Stimulated activated CD8-positive, alpha-beta memory T cell treated with anti-CD3 and anti-CD28 coated beads, Interleukin-7, amount 100 ng/mL, for 24 hours (primary cell): Measurements from ENCODE around the gene PACSIN2.

Experiments used
- DNase-seq: peaks from one replicate; pipeline ENCODE4 v3.0.0-alpha.2; 2020; ENCODE audit warnings: low read depth

Gene PACSIN2

DNA sequence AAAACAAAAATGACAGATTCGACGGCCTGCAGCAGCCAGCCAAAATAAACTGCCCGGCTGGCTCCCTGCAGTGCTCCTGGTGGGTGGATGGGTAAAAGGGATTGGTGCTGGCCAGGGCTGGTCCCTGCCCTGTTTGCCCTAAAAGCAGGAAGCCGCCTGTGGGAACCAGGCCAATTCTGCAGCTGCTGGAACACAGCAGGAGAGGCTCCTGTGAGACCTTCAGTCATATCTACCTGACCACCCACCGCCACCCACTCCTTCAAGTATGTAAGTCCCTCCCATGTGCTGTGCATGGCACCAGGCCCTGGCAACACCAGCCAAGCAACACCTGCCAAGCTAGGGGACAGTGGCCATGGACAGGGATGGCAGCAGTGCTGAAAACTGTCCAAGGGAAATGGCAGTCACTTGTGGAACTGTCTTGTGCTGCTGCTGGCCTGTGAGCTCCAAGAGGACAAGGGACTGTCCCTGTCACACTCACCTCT lies 109.2 kb downstream of the PACSIN2 start:
- DNase-seq, result no peak

DNA sequence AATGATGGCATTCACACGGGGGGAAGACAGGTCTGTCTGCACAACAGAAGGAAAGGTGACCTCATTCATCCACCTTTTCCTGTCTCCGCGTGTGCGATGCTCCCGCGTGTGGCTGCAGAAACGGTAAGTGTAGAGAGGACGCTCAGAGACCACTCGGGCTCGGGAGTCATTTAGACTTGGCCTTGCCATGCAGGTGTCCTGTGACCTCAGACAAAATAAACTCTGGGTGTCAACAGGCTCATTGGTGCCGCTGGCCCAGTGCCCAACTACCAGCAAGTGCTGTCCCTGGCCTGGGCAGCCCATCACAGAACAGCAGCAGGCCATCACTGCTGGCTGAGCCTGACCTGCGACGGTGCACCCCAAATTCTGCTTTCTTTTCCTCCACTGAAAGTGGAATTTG lies 109.7 kb downstream of the PACSIN2 start:
- no peak for DNase-seq

DNA sequence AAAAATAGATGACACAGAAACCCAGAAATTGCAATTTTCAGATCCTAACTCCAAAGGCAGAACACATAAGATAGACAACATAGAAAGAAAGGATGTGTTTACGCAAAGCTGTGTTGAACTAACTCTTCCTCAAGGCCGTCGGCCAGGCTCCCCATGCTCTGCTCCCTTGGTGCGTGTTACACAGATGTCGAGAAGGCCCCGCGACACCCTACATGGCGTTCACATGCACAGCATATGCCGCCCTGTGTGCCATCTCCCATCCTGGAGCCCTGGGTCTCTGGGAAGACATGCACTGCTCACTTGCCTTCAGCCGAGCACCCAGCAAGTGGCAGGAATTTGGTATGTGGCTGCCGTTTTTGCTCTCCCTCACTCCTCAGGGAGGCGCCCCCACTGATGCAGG lies 110.9 kb downstream of the PACSIN2 start:
- DNase-seq, result no peak

DNA sequence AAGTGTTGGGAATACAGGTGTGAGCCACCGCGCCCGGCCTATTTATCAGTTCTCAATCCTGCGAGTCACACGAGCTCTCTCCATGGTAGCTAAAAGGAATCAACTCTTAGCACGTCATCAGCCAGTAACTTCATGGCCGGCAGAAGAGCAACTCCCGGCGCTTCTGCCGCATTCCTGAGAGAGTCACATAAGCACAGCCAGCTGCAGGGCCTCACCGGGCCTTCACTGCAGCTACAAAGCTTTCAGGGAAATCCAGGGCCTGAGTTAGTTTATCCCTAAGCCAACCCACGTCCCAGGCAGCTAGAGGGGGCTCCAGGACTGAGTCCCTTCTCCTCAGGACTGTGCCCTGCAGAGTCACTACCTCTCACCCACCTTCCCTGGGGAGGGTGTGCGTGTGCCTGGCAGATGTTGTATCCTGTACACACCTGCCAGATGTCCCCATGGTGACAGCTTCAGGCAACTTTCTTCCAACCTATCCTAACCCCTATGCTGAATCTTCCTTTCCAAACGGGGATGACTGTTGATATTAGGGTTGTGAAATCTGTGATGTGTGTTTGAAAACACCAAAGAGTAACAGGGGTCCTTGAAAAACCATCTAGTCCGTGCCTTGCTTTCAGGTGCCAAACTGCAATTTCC lies 112.0 kb downstream of the PACSIN2 start:
- DNase-seq, result no peak

DNA sequence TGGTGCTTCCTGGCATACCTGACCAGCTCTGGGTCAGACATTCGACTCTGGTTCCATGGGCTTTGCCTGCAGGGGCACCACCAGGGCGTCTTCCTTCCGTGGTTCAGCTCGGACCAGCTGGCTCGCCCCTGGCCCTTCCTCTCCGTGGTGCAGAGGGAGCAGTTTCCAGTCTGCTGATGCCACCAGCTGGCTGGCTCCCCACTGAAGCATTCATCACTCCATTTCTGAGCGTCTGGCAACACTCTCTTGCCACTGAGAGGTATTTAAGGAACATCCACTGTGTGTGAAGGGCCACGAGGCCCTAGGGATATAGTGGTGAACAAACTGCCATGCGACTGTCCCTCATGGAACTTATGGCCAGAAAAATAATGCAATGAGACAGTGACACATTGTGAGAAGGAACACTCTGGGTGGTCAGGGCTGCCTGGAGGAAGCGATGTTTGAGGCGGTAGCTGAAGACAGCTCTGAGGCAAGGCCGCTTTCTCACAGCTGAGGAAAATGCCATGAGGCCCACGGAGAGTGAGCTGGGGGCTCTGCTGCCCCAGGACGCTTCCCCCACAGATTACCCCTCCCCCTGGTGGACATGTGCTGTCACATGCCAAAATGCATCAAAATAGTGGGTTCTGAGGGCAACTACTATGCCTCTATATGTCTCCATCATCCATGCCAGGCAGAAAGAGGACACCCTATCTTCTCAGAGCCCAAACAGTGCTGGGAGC lies 113.0 kb downstream of the PACSIN2 start:
- DNase-seq, result no peak

DNA sequence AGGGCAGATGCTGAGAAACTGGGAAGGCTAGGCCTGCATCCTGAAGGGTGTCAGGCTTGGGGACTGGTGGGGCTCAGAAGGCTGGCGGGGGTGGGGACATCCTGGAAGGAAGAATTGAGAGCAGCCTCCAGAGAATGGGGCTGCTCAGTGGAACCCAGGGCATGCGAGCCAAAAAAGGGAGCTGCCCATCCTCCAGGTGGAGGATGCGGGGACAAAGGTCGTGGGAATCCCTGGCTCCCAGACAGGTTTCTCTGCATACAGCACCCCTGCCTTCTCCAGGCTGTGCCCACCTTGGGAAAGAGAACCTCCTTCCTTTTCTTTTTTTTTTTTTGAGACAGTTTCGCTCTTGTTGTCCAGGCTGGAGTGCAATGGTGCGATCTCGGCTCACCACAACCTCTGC lies 117.0 kb downstream of the PACSIN2 start:
- no peak for DNase-seq

DNA sequence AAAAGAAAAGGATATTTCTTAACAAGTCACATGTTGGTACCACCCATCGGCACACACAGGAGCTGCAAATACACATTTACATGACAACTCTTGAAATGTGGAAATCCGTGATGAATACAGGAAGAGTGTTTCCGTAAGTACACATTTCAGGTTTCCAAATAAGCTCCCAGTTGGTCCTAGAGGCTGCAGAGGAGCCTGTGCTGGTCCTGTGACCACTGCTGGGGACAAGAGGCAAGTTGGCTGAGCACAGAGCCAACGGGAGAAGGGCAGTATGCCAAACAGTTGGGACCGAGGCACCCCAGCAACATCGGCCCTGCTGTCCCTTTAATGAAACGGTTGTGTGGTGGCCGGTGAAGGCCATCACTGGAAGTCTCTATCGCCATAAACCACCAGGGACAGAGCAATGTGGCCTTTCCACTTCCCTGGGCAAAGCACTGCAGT lies 119.4 kb downstream of the PACSIN2 start:
- DNase-seq, result no peak

DNA sequence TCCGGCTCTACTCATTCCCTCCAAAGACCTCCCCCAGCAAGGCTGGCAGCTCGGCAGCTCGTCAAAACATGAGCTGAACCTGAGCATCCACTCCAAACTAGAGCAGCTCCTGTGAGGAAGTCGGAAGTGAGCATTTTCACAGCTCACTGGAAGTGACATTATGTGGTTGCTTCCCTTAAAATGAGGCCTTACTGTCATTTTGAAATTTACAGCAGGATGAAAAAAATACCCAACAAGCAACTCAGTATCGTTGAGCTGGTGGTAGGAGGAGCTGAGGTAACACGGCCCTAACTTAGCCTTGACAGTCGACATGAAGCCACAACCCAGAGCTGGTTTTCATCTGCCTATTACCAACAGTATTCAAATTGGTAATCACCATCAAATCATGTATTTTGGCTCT lies 119.9 kb downstream of the PACSIN2 start:
- DNase-seq, result no peak

DNA sequence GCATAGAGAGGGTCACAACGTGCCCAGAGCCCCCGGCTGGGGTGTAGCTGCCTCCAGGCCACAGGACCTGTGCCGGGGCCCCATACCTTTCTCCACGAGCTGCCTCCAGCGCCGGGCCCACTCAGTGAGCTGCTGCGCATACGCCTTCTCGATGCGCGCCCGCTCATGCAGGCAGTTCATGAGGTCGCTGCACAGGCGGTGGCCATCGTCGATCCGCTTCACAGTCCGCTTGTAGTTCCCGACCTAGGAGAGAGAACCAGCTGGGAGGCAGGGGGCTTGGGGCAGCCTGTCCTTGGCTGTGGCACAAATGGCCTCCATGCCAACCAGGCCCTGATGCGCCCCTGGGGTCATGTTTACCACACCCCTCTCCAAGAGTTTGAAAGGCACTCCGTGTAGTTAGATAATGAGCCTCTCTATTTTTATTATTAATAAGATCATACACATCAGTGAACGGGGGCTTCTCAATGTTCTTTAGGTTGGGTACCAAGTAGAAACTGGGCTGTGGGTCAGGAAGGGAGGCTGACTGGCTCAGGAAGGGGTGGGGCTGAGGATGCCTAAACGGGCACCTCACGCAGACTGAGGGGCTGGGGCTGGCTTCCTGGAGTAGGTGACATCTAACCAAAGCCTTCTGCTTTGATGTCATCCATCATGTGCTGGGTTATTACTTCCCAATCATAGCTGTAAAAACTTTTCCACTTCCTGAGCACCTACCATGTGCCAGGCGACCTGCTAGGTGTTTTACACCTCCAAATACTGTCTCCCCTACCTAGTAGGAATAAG lies 121.4 kb downstream of the PACSIN2 start:
- DNase-seq, result no peak

DNA sequence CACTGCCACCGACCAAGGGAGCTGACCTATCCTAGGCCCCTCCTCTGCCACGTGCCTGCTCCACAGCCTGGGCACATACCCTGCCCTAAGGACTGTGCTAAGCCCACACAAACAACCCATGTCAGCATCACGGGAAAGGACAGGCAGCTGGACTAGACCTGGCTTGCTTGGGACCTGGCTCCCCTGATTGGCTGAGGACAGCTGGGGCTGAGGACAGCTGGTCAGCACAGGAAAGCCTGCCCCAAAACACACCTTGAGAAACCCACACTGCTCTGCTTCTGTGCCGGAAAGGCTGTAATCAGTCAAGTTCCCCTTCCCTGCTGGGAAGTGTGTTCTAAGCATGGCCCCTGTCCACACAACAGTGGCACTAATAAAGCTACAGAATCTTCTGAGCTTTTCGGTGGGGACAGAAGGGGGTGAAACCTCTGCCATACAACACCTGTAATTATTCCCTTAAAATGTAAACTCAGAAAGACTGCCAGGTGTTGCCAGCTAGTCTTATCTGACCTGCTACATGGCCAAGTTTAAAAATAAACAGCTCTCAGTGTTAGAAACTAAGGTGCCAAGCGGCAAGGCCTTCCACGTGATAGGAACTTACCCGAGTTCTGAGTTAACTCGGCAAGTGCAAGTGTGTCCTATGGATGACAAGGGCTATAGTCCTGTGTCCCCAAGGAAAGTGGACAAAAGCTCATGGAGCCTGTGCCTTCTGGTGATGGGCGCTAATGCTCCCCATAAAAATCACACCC lies 122.2 kb downstream of the PACSIN2 start:
- DNase-seq, result no peak

DNA sequence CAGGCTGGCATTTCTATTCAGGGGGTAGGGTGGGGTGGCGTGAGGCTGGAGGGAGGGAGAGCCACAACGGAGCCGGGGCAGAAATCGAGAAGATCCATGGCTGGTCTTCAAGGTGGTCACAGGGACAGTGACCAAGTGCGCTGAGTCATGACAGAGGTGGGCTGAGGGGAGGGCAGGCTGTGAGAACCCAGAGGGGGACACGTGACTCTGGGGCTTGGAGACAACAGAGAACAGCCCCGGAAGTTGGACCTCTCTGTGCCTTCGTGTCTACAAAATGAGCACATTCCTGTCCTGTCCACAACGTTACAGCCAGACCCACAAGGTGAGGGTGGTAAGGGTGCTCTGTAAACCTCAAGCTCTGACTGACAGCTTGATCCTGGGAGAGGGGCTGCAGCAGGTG lies 122.8 kb downstream of the PACSIN2 start:
- DNase-seq, result no peak

DNA sequence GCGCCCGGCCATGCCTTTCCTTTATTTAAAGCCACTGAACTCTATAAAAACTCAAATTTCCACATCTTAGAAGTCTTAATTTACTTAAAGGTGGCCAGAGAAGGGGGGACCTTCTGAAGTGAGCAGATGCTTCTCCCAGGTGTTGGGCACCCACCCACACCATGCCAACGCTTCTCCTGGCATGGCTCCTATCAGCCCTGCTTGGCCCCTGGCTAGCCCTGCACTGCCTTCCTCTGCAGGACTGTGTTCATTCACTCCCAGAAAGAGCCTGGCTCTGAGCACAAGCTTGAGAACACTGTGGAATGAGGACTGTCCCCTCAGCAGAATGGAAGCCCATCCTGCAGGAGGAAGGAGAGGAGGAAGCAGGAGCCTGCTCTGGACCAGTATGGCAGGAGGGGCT lies 123.3 kb downstream of the PACSIN2 start:
- DNase-seq, result no peak

DNA sequence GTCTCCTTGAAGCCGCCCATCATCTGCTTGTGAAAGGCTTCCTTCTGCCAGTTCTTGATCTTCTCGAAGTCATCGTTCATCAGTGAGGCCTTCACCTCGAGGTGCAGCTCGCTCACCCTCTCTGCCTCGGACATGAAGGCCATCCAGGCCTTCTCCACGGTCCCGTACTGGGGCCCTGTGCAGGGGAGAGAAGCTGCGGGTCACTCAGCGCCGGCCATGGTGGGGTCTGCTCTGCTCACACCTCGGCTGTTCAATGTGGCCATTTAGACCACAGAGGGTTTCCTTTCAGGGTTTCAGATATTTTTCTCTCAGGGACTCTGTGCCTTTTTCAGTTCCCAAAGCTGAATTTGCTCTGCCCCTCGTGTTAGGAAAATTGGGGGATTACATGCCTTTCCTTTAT lies 123.9 kb downstream of the PACSIN2 start:
- DNase-seq, result no peak

DNA sequence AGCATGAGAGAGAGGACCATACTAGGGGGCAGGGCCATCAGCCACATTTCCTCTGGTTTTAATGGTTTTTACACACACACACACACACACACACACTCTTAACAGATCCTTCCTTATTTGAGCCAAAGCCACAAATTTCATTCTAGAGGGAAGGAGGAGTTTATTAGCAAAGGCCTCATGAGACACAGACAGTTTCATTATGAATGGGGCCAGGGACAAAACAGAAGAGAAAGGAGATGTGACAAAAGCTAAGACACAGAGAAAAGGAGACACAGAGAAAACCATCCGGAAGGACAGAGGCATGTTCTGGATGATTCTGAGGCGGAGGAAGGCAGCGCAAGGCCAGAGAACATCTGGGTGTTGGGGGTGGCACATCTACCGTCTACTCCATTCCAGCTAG lies 125.6 kb downstream of the PACSIN2 start:
- no peak for DNase-seq

DNA sequence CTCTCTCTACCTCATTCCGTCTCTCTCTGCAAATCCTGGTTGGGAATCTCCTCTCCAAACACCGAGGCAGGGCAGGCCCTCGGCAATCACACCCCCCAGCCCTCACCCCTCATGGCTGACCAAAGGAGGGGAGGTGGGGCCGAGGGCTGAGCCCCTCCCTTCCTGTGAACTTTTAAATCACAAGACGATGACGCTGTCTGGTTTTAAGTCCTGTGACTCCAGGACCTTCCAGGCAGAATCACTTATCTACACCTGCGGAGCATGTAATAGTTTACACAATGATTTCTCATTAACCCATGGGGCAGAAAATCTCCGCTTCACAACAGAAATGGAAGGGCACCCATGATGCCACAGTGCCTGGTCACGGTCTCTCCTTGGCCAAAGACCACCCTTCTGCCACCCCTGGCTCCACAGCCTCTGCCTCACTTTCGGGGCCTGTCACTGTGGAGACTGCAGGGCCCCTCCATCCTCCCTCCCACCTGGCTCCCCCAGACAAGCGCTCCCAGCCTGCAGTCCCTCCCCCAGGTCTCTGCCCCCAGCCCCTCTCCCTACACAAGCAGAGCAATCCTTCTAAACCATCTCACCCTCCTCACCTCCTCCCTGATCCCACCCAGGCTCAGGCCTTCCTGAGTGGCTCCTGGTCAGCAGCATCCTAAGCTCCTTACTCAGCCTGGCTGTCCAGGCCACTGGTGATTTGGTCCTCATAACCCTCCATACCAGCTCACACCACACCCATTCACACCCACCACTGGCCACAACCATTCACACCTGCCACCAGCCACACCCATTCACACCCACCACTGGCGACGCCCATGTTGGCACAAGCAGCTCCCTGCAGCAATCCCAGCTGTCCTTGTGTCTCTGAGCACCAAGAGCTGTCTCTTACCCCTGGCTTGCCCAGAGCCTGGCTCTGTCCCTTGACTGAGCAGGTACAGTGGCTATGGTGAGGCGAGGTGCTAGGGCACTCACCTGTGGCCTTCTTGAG lies 127.1 kb downstream of the PACSIN2 start:
- no peak for DNase-seq

DNA sequence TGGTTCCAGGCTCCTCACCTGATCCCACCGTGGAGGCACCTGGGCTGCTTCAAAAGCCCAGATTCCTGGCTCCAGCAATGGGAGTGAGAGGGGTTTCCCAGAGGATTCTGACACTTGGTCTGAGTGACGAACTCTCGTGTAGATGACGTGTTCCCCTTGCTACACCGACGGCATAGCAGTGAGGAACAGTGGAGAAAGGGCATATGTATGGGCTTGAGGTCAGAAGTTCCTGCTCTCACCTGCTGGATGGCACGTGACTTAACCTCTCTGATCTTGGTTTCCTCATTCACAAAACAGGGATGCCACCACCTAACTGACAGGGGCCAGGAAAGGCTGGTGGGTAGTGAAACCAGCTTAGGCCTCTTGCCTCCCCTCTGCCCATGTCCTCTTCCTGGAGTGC lies 127.8 kb downstream of the PACSIN2 start:
- no peak for DNase-seq

DNA sequence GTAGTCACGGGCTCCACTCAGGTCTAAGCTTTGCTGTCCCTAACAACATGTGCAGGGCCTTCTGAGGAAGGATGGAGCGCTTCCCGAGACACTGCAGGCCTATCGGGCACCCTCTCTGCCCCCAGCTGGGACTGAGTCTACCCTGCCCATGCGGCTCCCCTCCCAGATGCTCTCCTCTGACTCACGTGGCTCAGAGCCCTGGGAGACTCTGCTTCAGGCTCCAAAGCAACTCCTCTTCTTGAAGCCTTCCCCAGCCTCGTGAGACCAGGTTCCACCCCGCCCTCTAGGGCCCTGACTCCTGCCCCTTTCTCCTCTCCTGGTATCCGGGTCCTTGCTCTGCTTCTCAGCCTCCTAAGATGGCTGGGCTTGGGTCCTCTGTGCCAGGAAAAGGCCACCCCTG lies 129.5 kb downstream of the PACSIN2 start:
- no peak for DNase-seq

DNA sequence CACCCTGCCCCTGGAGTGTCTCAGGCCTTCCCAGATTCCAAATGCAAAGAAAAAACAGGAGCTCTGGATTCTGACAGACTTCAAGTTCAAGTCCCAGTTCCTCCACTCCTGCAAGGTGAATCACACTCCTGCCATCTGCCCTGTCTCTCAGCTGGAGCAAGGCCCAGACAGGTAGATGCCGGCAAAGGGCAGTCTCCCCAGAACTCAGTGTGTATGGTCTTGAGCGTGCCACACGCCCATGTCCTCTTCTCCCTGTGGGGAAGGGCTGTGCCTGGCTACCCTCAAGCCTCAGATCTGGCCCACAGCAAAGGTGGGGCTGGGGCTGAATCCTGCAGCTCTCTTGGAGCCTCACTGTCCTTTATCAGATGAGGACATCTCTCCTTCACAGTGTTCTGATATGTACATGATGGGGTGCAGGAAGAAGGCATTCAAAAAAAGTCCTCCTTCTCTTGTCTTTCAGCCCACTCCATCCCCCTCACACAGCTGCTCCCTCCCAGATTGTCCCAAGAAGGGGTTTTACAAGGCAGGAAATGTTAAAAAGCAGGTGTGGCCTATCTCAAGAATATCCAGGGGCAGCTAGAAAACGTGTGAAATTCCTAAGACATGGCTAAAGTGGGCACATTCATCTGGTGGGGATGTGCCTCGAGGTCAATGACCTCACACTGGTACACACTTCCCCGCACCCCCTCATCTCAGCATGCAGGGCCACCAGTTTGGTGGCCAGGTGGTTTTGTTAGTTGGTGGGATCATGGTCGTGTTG lies 130.2 kb downstream of the PACSIN2 start:
- no peak for DNase-seq

DNA sequence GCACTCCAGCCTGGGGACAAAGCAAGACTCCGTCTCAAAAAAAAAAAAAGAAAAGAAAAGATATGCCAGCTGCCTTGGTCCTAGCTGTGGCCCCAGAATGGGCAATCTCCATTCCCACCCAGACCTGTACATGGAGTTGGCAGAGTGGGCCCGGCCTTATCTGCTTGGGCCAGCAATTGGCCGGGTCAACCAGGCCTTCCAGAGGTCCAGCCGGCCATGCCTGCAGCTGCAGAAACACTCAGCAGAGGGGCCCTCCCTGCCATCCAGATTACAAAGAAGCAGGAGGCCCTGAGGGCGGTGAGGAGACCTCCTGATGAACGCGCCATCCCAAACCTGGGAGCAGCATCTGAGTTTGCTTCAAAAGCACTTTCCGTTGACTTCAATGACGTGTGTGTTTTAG lies 131.0 kb downstream of the PACSIN2 start:
- DNase-seq, result no peak

DNA sequence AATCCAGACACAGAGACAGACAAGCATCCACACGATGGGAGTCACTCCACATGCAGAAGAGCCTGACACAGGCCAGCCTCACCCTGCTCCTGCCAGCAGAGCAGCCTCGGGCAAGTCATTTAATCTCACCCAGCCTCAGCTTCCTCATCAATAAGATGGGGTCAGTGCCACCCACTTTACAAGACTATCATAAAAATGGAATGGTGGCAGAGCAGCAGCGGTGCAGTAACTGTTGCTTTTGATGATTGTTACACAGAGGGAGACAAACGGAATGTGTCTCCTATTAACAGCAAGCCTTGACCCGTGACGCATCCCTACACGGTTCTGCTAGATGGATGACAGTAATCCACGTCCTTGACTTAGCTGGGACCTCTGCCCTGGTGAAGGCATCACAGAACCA lies 131.8 kb downstream of the PACSIN2 start:
- no peak for DNase-seq
